LNCaP clone FGC (cell line): ENCODE results near the gene OR2T34.
"Not testable (repeated sequence)": the region's sequence is repeated elsewhere in the genome, so short reads cannot be mapped to it uniquely, and the experiment has no call there.

Experiments
- DNase-seq: peaks from one replicate; pipeline ENCODE4 v3.0.0-alpha.2; 2011; ENCODE audit warnings: low read depth
- H3K4me3 ChIP-seq: 2 replicates; pipeline ENCODE4 v1.5.1; 2011; ENCODE audit warnings: mild to moderate bottlenecking, low read depth, low read length, control low read depth
- CTCF ChIP-seq: IDR thresholded peaks from 2 replicates; pipeline ENCODE4 v1.5.1; 2012; ENCODE audit warnings: mild to moderate bottlenecking; ENCODE audit not compliant: control insufficient read depth, insufficient read depth; ENCODE audit errors: extremely low read depth

Gene OR2T34

GRCh38 chr1:248585266-248585665 is 10.7 kb upstream of the OR2T34 start:
- TF ChIP-seq CTCF: no peak
- DNase-seq: no peak
- no peak overlapping the region for H3K4me3 ChIP-seq

- no peak for TF ChIP-seq CTCF
- no peak for DNase-seq
- H3K4me3 ChIP-seq: no peak overlapping the region
Measured at GRCh38 chr1:248576260-248576980, 1.9 kb upstream of the OR2T34 start.

- H3K4me3 ChIP-seq: not testable (repeated sequence)
Measured at GRCh38 chr1:248573856-248574255, 701 bp downstream of the OR2T34 start.

GRCh38 chr1:248572049-248572448 is 2.5 kb downstream of the OR2T34 start:
- DNase-seq, H3K4me3 ChIP-seq: not testable (repeated sequence)

More at GRCh38 chr1:248573856-248574255, 701 bp downstream of the OR2T34 start:
- DNase-seq: not testable (repeated sequence)

GRCh38 chr1:248570811-248571210 is 3.7 kb downstream of the OR2T34 start:
- not testable (repeated sequence) for DNase-seq, H3K4me3 ChIP-seq

GRCh38 chr1:248569049-248569448 is 5.5 kb downstream of the OR2T34 start:
- not testable (repeated sequence) for DNase-seq, H3K4me3 ChIP-seq

- H3K4me3 ChIP-seq, DNase-seq: not testable (repeated sequence)
Measured at GRCh38 chr1:248565530-248566373, 8.8 kb downstream of the OR2T34 start.

- H3K4me3 ChIP-seq, DNase-seq: not testable (repeated sequence)
Measured at GRCh38 chr1:248562672-248563071, 11.9 kb downstream of the OR2T34 start, which contains the start of gene OR2T29. Gene OR2T29 (minus strand): TSS chr1:248562772. CDS start chr1:248559491, 3,281 bp downstream.

- not testable (repeated sequence) for DNase-seq
Measured at GRCh38 chr1:248551027-248551426, 23.5 kb downstream of the OR2T34 start.

GRCh38 chr1:248547383-248547782 is 27.2 kb downstream of the OR2T34 start:
- H3K4me3 ChIP-seq, DNase-seq: not testable (repeated sequence)

More at GRCh38 chr1:248551027-248551426, 23.5 kb downstream of the OR2T34 start:
- H3K4me3 ChIP-seq: not testable (repeated sequence)

GRCh38 chr1:248537449-248537848 is 37.1 kb downstream of the OR2T34 start:
- DNase-seq: not testable (repeated sequence)

More at GRCh38 chr1:248537449-248537848, 37.1 kb downstream of the OR2T34 start:
- H3K4me3 ChIP-seq: not testable (repeated sequence)
